OCI-LY7 (cell line): Measurements from ENCODE around the gene HEATR9. TPM values are rescaled to one million over a fixed set of nuclear protein-coding genes. Genes with fewer than 3 reads are reported as not detected.

ENCODE experiments used
- BruUV-seq: library from RNA; stranded (reverse); fragments of 400-500 nt; replicated peaks from 2 replicates; lab custom pipeline; 2021; lab: Mats Ljungman, UMichigan
- CTCF ChIA-PET: fragments of 300-600 bp; sonication (Branson Sonifier 250); formaldehyde crosslinking; loops from one replicate; lab custom pipeline; 2022; ENCODE audit warnings: antibody characterized with exemption; ENCODE audit not compliant: unreplicated experiment; lab: Charles Lee
- POLR2A ChIA-PET: fragments of 300-600 bp; sonication (Branson Sonifier 250); formaldehyde crosslinking; loops from one replicate; lab custom pipeline; 2022; ENCODE audit warnings: antibody characterized with exemption; lab: Charles Lee
- DNase-seq: peaks from one replicate; pipeline ENCODE4 v3.0.0-alpha.2; 2015; ENCODE audit warnings: low spot score
- H2AFZ ChIP-seq: fragments of 200-600 bp; sonication (generic), shearing (Covaris generic); 2 replicates; pipeline ENCODE4 v1.6.1; 2014; ENCODE audit warnings: mild to moderate bottlenecking, antibody characterized with exemption, low read length, moderate library complexity
- H3K27ac ChIP-seq: fragments of 200-600 bp; sonication (generic); 2 replicates; pipeline ENCODE4 v1.5.1; 2014; ENCODE audit warnings: mixed run types, low read depth, mild to moderate bottlenecking, moderate library complexity, low read length, inconsistent platforms; ENCODE audit not compliant: poor library complexity, severe bottlenecking
- H3K36me3 ChIP-seq: fragments of 200-600 bp; sonication (generic); 2 replicates; pipeline ENCODE4 v1.6.1; 2014; ENCODE audit warnings: mild to moderate bottlenecking, antibody characterized with exemption, low read length, moderate library complexity, mixed read lengths; ENCODE audit not compliant: insufficient read depth
- H3K4me1 ChIP-seq: fragments of 200-600 bp; sonication (generic); 2 replicates; pipeline ENCODE4 v1.5.1; 2014; ENCODE audit warnings: mild to moderate bottlenecking, low read length; ENCODE audit not compliant: insufficient read depth, poor library complexity, severe bottlenecking
- H3K4me2 ChIP-seq: fragments of 200-600 bp; sonication (generic); 2 replicates; pipeline ENCODE4 v1.6.1; 2014; ENCODE audit warnings: mild to moderate bottlenecking, low read length
- H3K4me3 ChIP-seq: fragments of 200-600 bp; sonication (generic); 2 replicates; pipeline ENCODE4 v1.5.1; 2014; ENCODE audit warnings: mild to moderate bottlenecking, low read depth, low read length; ENCODE audit not compliant: poor library complexity, severe bottlenecking
- H3K79me2 ChIP-seq: fragments of 200-600 bp; sonication (generic); 2 replicates; pipeline ENCODE4 v1.6.1; 2016; ENCODE audit warnings: low read depth, mild to moderate bottlenecking, low read length, moderate library complexity, mixed read lengths; ENCODE audit not compliant: insufficient read depth
- H3K9me2 ChIP-seq: fragments of 200-600 bp; sonication (generic); 2 replicates; pipeline ENCODE4 v1.6.1; 2016; ENCODE audit warnings: mild to moderate bottlenecking, low read length, mixed read lengths; ENCODE audit not compliant: insufficient read depth
- H3K9me3 ChIP-seq: fragments of 200-600 bp; sonication (generic); 2 replicates; pipeline ENCODE4 v1.6.1; 2014; ENCODE audit warnings: mild to moderate bottlenecking, mixed run types, low read length, mixed read lengths
- H4K20me1 ChIP-seq: fragments of 200-600 bp; sonication (generic); 2 replicates; pipeline ENCODE4 v1.6.1; 2014; ENCODE audit warnings: mild to moderate bottlenecking, antibody characterized with exemption, low read length, moderate library complexity, mixed read lengths; ENCODE audit not compliant: insufficient read depth
- CTCF ChIP-seq: fragments of 200-600 bp; sonication (generic); conservative IDR thresholded peaks from 2 replicates; pipeline ENCODE4 v1.5.1; 2014; ENCODE audit warnings: mild to moderate bottlenecking, antibody characterized with exemption, low read length, moderate library complexity, mixed read lengths
- EZH2phosphoT487 ChIP-seq: fragments of 200-600 bp; sonication (generic); IDR thresholded peaks from 2 replicates; pipeline ENCODE4 v1.6.1; 2018; ENCODE audit warnings: low read depth, borderline replicate concordance, mild to moderate bottlenecking, mixed run types, antibody characterized with exemption, low read length, moderate library complexity, mixed read lengths
- intact Hi-C: fragments of 100-400 bp; cut with micrococcal nuclease; formaldehyde crosslinking; loops from one replicate; pipeline ENCODE4 v1.10.0; 2022; ENCODE audit not compliant: unreplicated experiment
- total RNA-seq, 2 experiments: library from RNA; depleted of rRNA in 1 of 2; stranded (reverse); fragments of >200 nt in 1 of 2; shearing (Covaris generic) in 1 of 2; gene quantifications; 2 replicates each; pipeline ENCODE4 v1.2.3, GENCODE V29; 2014 to 2022

Gene HEATR9
- total RNA-seq, 2 experiments from 2014 or later = not detected

GRCh38 chr17:35892091-35893035 lies 23.7 kb upstream of the HEATR9 start:
- CTCF ChIA-PET = no interaction called here
- no TSS peak for BruUV-seq
- no peak for DNase-seq

GRCh38 chr17:35891269-35891668 lies 22.6 kb upstream of the HEATR9 start:
- no peak overlapping the region for H3K4me3 ChIP-seq
- no peaks in the 10 kb centered on the region for H3K36me3 ChIP-seq
- no peaks in the 10 kb centered on the region for H3K9me2 ChIP-seq
- BruUV-seq = no TSS peak
- no peaks in the 10 kb centered on the region for H3K79me2 ChIP-seq
- H3K4me1 ChIP-seq = no peaks in the 10 kb centered on the region
- intact Hi-C loops = no loop called here
- ChIA-PET CTCF (no interaction called here), POLR2A (no interaction called here)
- no peak overlapping the region for H2AFZ ChIP-seq
- DNase-seq = no peak
- no peaks in the 10 kb centered on the region for H3K9me3 ChIP-seq
- no peak for TF ChIP-seq CTCF
- TF ChIP-seq EZH2phosphoT487 = no peak
- no peaks in the 10 kb centered on the region for H4K20me1 ChIP-seq
- H3K4me2 ChIP-seq = no peak overlapping the region
- H3K27ac ChIP-seq = no peak overlapping the region

More at GRCh38 chr17:35892091-35893035, 23.7 kb upstream of the HEATR9 start:
- Histone ChIP-seq H3K36me3 (no peaks in the 10 kb centered on the region), H3K4me2 (no peak overlapping the region), H2AFZ (no peak overlapping the region), H3K9me3 (no peaks in the 10 kb centered on the region), H3K9me2 (no peaks in the 10 kb centered on the region), H3K4me1 (no peaks in the 10 kb centered on the region), H4K20me1 (no peaks in the 10 kb centered on the region), H3K4me3 (no peak overlapping the region), H3K27ac (no peak overlapping the region), H3K79me2 (no peaks in the 10 kb centered on the region)
- TF ChIP-seq EZH2phosphoT487 (no peak), CTCF (no peak)
- intact Hi-C loops = no loop called here
- POLR2A ChIA-PET = no interaction called here

- Histone ChIP-seq H3K36me3 (no peaks in the 10 kb centered on the region), H3K9me2 (no peaks in the 10 kb centered on the region), H3K9me3 (no peaks in the 10 kb centered on the region), H3K27ac (no peak overlapping the region), H3K79me2 (no peaks in the 10 kb centered on the region), H3K4me3 (no peak overlapping the region), H2AFZ (no peak overlapping the region), H3K4me1 (no peaks in the 10 kb centered on the region), H4K20me1 (no peaks in the 10 kb centered on the region), H3K4me2 (no peak overlapping the region)
- CTCF ChIA-PET = no interaction called here
- BruUV-seq = no TSS peak
- no peak for DNase-seq
- TF ChIP-seq EZH2phosphoT487 (no peak), CTCF (no peak)
- intact Hi-C loops = no loop called here
- POLR2A ChIA-PET = no interaction called here
Measured at GRCh38 chr17:35890774-35891155, 22.1 kb upstream of the HEATR9 start.
